GM21528 (cell line): Measurements from ENCODE around the gene NLRP10.

Experiments
- ATAC-seq: cut with Tn5 transposase; IDR thresholded peaks from one replicate; pipeline ENCODE4 v1.9.1; 2021; ENCODE audit warnings: mild to moderate bottlenecking, moderate library complexity; ENCODE audit not compliant: unreplicated experiment, low FRiP score

NLRP10 gene

DNA sequence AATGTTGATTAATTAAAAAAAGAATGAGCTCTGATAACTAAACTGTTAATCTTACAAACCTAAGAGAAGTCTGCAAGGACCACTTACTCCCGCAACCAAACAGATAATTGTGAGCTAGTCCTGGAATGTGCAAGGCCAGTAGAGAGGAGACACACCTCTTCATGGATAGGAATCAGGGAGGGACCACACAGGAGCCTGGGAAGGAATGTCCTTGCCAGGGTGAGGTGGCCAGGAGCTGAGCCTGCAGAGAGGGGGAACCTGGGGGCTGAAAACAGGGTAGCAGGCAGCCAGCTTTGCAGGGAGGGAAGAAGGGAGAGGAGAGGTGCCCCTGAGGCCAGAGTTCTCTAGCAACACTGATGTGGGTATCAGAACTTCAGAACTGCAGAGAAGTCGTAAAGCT, 9.4 kb upstream of the NLRP10 start:
- no peak for ATAC-seq

DNA sequence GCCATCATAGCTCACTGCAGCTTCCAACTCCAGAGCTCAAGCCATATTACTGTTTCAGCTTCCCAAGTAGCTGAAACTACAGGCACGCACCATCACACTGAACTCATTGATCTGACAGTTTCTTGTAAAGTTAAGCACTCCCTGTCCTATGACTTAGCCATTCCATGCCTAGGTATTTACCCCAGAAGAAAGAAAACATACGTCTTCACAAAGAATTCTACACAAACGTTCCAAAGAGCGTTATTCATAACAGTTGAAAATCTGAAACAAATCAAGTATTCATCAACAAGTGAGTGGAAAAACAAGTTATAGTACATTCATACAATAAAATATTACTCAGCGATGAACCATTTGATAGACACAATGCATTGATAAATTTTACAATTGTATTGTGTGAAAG, 7.8 kb upstream of the NLRP10 start:
- no peak for ATAC-seq

DNA sequence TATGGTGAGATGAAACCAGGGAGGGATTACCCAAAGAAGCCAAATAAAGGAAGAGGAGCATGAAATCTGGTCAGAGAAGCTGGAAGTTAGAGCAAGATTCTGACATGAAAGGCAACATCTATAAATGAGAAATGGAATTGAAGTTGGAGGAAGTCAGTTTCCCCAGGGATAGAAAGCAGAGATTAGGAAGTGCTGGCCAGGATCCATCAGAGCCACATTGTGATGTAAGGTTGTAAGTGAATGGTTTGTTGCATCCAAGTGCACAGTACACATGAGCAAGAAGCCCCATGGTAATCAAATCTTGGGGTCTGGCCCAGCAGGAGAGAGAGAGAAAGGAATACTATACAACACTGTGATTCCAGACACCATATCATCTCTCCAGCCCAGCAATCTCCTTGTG, 6.6 kb upstream of the NLRP10 start:
- no peak for ATAC-seq

DNA sequence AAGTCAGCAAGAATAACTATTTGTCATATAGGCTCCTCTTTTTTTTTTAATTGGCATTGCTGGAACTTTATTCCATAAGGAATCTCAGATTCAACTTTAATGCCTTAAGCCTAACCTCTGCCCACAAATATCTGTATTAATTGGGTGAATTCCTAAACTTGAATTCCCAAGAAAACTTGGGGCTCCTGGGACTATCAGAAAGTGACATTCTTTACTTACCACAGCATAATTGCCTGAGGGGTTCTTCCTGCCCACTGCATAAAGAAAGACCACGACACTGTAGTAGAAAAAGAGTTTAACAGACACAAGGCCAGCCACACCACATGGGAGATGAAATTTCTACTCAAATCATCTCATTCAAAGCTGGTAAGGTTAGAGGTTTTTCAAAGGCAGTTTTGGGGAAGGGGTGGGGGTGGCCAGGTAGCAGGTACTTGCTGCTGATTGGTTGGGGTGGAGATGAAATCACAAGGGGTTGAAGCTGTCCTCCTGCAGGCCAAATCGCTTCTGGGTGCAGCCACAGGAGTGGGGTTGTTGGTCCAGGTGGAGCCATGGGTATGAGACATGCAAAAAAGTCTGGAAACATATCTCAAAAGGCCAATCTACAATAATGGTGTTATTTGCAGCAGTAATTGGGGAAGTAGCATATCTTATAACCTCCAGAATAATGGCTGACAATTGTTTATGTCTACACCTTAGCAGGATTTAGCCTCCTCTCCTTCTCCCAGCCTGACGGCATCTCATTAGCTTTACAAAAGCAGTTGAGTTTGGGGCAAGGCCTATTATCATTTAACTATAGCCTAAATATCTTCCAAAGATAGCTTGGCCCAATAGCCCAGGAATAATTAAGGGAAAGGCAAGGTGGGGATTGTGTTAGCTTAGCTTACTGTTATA, 4.8 kb upstream of the NLRP10 start:
- ATAC-seq = no peak

DNA sequence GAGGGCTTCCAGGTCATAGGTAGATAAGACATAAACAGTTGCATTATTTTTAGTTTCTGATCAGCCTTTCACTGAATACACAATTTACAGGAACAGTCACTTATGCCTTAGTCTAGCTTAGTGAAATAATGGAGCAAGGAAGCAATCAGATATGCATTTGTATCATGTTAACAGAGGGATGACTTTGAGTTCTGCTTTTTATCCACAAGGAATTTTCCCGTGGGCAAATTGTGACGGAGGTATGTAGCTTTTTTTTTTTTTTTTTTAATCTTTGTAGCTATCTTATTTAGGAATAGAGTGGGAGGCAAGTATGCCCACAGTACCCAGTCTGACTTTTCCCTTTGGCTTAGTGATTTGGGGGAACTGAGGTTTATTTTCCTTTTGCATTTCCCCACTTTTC, 3.4 kb upstream of the NLRP10 start:
- ATAC-seq = no peak

DNA sequence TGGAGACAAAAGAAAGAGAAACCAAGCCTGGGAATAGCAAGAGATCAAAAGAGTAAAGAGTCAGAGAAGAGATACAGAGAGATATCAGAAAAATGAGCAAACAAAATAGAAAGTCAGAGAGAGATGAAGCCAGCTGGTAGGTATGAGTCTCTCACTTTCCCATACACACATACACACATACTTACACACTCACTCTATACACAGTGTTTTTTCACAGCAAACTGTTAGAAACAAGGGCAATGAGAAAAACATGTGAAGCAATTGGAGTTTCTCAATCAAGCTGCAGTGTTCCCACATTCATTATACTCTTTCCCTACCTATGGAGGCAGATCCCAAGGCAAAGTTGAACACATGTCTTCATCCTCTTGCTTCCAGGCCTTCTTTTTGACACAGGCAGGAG, 2.6 kb upstream of the NLRP10 start:
- no peak for ATAC-seq

DNA sequence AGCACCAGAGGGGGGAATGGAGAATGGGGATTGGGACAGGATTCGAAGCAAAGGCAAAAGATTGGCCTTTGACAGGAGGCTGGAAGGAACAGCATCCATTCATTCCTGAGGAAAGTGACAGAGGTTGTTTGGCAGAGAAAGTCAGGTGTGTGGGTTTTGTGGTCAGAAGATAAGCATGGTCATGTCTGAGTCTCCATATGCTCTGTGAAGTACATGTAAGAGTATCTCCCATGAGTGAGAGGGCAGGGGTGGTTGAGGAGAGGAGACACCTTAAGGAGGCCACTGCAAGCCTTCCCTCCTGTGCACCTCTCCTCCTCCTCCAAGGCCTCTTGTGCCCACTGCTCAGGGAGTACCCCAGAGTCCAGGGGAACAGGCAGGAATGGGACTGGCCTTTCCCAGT, 1.9 kb upstream of the NLRP10 start:
- ATAC-seq = no peak

DNA sequence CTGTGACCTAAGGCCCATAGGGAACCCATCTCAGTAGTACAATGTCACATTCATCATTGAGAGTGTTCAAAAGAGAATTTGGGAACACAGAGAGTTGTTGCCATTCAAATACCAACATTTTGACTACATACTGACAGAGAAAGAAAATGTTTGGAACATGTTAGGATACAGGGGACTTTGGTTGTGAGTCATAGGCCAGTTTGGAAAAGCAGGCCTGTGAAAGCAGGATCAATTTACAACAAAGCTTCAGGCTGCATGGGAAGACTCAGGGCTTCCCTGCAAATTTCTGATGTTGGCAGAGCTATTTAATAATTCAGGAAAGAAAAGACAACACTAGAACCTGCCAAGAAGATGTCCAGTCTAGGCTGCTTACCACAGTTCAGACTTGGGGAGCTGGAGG, 374 bp downstream of the NLRP10 start:
- no peak for ATAC-seq

DNA sequence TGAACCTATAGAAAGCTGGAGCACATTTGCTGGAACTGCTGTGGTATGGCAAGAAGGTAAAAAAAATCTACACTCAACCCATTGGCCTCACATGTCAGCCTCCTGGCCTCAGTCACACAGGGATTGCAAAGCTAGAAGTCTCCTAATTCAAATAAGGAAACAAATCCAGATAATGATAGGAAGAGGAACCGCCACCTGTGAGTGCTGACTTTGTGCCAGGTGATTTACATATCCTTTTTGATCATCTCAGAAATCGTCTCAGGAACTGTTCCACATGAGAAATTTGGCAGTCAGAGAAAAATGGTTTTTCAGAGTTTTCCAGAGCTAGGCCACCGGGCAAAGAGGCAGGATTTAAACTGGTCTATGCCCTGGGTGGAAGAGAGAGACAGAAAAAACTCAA, 986 bp downstream of the NLRP10 start:
- ATAC-seq = no peak

DNA sequence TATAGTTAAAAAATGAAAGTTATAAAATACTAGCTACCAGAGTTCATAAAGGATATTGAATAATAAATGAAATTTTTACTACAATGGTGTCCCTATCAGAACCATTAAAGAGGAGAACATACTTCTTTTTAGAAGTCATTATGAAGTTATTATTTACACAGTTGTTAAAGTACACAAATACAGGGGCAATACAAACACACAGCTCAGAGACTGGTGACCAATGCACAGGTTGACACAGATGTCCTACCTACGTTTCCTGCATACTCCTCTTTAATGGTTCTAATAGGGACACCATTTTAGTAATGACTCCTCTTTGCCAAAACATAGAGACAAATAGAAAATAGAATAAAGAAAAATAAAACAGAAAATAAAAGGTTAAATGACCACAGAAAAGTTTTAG, 10.1 kb downstream of the NLRP10 start:
- ATAC-seq = no peak

DNA sequence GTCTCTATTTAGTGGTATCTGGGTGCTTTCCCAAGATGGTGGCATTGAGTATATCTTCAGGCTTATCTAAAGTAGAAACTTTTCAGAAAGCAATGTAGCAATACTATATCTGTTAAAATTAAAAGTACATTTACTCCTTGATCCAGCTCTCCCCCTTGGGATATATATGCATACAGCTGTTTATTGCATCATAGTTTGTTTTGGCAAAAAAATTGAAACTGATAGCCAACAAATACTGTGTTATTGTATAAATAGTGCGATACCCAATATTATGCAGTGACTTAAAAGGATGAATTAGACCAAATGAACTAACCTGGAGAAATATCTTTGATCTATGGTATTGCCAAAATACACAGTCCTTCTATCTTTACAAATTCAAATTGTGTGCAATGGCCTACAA, 15.3 kb downstream of the NLRP10 start:
- ATAC-seq = no peak

DNA sequence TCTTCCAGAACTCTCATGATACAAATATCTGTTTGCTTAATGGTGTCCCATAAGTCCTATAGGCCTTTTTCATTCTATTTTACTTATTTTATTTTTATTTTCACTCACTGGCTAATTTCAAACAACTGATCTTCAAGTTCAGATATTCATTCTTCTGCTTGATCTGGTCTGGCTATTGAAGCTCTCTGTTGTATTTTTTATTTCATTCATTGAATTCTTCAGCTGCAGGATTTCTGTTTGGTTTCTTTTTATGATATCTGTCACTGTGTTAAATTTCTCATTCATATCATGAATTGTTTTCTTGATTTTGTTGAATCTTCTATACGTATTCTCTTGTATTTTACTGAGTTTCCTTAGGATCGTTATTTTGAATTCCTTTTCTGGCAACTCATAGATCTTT, 21.1 kb downstream of the NLRP10 start:
- ATAC-seq = no peak

DNA sequence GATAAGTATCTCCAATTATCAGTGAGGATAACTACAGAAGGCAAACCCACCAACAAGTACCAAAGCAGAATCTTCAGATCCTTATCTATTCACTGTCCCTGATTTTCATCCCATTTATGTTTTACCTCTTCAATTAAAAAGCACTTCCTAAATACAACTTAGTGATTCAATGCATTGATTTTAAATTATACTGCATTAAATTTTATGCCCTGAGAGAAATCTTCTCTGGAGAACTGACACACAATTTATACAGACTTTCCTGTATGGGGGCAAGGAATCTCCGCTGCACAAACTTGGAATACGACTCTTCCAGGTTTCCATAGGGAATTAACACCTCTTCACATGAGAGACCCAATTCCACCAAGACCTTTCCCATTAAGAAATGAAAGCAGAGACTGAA, 23.6 kb downstream of the NLRP10 start, which contains the start of gene OR10A3:
OR10A3 (minus strand) TSS at position 101 of the 400 bp plus-strand sequence. CDS start 2,188 bp downstream, outside the sequence.
- no peak for ATAC-seq

DNA sequence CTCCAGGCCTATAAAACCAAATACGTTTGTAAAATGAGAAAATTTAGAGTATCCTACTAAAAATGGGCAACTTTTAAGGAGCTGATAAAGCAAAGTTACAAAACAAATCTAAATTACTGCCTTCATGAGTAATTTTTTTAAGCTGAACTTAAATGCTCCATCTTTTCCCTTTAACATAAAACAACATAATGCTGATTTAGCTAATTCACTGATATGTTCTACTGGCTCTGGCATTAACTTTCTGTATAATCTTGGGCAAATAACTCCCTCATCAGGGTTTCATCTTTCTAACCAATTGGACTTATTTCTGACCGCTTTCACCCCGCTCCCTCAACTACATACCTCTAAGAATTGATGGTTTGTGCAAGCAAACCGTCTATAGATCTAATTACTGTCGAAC, 24.1 kb downstream of the NLRP10 start:
- ATAC-seq = no peak

DNA sequence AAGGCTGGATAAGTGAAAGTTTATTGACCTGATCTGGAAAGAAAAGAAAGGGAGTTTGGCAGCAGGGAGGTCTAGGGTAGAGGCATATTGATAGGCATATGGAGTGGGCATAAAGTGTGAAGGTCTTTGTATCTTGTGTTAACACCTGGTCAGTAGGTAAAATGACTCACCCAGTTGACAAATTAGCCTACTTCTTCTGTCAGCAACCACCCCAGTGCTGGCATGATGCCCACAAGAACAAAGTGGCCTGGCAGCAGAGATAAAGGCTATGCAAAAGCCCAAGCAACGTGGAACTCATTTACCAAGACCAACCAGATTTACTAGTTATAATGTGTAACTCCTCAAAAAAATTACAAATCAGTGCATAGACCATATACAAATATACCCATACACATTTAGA, 28.6 kb downstream of the NLRP10 start:
- no peak for ATAC-seq

DNA sequence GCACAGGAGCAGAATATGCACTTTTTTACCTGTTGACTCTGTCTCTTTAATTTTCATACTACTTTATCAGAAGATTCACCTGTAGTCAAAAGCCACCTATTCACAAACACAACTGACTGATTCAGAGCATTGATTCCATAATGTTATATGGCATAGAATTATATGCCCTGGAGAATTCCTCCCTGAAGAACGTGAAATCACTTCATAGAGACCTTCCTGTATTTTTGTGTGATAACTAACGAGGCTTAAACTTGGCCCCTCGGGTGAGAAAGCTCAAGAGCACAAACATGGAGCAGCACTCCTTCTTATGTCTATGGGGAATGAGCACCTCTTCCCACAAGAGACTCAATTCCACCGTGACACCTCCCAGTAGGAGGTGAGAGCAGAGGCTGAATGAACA, 34.1 kb downstream of the NLRP10 start, which contains the start of gene OR10A6:
OR10A6 (minus strand) TSS at position 101 of the 400 bp plus-strand sequence. CDS start 2,606 bp downstream, outside the sequence.
- ATAC-seq = no peak

DNA sequence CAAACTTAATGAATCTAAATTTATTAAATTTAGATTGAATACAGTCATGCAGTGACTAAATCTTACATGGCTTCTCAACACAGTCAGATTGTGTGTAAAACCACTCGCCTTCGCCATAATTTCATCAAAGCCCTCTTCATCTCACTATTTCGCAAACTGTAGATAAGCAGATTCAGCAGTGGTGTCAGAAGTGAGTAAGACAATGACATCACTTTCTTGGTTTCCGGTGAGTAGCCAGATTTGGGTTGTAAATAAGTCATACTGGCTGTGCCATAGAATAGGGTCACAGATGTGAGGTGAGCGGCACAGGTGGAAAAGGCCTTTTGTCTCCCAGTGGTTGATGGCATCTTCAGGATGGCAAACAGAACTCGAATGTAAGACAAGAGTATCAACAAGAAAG, 37.6 kb downstream of the NLRP10 start:
- no peak for ATAC-seq

DNA sequence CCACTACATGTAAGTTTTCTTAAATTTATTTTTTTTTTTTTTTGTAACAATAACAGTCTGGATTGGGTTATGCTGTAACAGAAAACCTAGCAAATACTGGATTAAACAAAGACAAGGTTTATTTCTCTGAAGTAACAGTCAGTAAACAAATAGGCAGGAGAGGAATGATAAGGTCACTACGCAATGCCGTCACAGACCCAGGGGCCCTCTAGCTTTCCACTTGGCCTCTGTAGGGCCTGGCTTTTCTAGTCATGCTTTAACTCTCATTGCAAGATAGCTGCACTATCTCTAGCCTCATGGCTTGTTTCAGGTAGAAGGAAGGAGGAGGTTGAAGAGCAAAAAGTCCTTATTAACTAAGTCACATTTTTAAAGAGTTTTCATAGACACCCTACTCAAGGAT, 40.7 kb downstream of the NLRP10 start:
- no peak for ATAC-seq

DNA sequence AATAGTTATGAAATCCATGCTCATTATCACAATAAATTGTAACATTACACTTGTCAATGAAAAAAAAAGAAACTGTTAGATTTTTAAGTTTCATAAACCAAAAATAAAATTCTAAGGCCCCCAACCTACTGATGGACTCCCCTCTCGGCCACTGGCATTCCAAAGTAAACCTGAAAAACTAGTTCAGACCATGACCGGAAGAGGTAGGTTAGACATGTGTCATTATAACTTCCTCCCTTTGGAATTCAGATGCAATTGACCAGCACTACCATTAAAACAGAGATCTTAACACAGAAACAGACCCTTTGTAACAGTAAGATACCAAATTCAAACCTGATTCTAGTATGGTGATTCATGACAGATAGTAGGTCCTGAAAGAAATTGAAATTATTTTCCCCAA, 47.1 kb downstream of the NLRP10 start:
- ATAC-seq = no peak
